ENCODE measurements around the gene CCNY. TPM values are rescaled to one million over a fixed set of nuclear protein-coding genes. Genes with fewer than 3 reads are reported as not detected.
"Not testable (repeated sequence)": the region's sequence is repeated elsewhere in the genome, so short reads cannot be mapped to it uniquely, and the experiment has no call there.

CCNY gene
- total and polyA plus RNA-seq, 5 donors: 27.7 to 72.1 (median 64.3) TPM

DNA sequence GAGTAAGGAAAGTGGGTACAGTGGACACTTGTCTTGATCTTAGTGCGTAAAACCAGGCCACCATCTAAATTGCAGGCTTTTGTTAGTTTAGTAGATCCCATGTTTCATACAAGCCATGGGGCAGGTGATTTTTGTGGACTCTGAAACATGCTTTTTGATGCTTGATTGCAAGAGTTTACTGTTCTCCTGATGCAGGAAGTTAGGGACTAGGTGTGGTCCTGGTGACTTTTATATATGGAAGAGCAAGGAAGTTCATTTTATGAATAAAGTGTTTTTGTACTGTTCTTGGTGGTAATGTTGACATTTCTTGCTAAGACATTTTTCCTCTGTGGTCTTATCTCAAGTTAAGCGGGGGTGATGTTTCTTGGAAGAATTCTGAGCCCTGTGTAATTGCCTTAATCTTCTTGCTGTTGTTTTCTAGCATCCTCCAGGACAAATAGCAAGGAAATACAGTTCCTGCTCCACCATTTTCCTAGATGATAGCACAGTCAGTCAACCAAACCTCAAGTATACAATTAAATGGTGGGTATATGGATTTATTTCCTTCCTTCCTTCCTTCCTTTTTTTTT lies 179.9 kb downstream of the CCNY start:
- H3K4me1 ChIP-seq (ENCODE audit: control insufficient read depth, insufficient read depth, low read length): peaks cover 4% of the 10 kb centered on the region
- H3K27me3 ChIP-seq (ENCODE audit: control insufficient read depth, insufficient read depth): no peaks in the 10 kb centered on the region
- peak in 1 of 2 donors; percentile 41 for ATAC-seq
- WGBS: 76% methylated on average over 2 of the region's 2 CpGs
- no peak overlapping the region for H3K4me3 ChIP-seq (ENCODE audit: low read length)
- H3K9me3 ChIP-seq (ENCODE audit: control insufficient read depth, low read length): no peaks in the 10 kb centered on the region
- no peak for DNase-seq
- H3K27ac ChIP-seq (ENCODE audit: low read length): no peak overlapping the region
- intact Hi-C loops (cut with DNase I): no loop called here

DNA sequence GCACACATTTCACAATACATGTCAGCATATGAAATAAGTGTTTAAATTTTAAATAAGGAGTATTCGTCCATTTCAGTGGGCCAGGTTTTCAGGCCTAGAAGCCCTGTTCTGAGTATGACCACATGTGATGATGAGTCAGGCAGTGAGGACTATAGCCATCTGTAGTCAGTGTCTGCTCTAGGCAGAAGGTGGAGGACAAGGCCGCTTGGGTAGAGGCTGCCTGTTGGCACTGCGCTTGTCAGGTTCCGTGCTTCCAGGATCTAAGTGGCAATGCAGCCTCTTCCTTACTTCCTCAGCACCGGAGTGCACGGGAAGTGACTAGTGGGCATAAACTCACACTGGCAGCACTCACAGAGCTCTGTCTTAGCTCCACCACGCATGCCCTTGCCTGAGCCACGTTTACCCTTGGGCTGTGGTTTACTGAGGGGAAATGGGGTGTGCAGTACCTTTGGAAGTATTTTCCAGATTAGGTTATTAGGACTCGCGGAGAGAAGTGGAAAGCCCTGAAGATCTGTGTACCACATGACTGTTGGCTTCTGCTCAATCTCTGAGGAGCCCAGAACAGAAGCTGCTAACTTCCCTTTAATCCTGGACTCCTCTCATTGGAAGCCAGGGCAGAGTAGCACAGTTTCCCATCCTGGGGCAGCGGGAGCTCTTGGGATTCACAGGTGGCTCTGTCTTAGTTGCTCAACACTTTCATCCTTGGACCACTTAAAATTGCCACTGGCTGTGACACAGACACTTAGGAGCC lies 181.3 kb downstream of the CCNY start:
- intact Hi-C loops (cut with DNase I): no loop called here
- no peak overlapping the region for H3K27ac ChIP-seq (ENCODE audit: low read length)
- no peak overlapping the region for H3K4me3 ChIP-seq (ENCODE audit: low read length)
- H3K4me1 ChIP-seq (ENCODE audit: control insufficient read depth, insufficient read depth, low read length): peaks cover 4% of the 10 kb centered on the region
- 70% methylated on average over 11 of the region's 11 CpGs for WGBS
- H3K27me3 ChIP-seq (ENCODE audit: control insufficient read depth, insufficient read depth): no peaks in the 10 kb centered on the region
- H3K9me3 ChIP-seq (ENCODE audit: control insufficient read depth, low read length): no peaks in the 10 kb centered on the region
- ATAC-seq (peak; percentile 60 to 70), DNase-seq (peak in 1 of 3 donors; percentile 49)

- 68% methylated on average over 1 of the region's 1 CpG for WGBS
Observed at GRCh38 chr10:35518187-35518586, 181.9 kb downstream of the CCNY start.

DNA sequence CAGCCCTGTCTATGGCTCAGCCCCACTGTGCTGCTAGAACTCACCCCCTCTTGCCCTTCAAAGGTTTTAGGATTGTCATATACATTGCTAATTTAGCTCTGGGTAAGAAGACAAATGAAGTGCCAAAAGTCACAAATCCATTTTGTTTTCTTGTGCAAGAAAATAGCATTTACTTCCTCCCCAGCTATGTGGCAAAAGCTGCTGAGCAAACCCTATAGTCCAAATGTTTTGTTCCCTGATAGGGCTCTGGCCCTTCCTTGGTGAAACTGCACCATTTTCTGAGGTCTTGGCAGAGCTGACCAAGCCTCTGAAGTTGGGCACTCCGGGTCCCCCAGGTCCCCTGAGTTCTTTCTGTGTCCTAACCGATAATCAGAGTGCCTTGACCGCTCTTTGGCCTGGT lies 184.7 kb downstream of the CCNY start:
- ATAC-seq: no peak
- Histone ChIP-seq H3K27ac (ENCODE audit: low read length) (no peak overlapping the region), H3K27me3 (ENCODE audit: control insufficient read depth, insufficient read depth) (no peaks in the 10 kb centered on the region), H3K4me3 (ENCODE audit: low read length) (no peak overlapping the region), H3K9me3 (ENCODE audit: control insufficient read depth, low read length) (no peaks in the 10 kb centered on the region), H3K4me1 (ENCODE audit: control insufficient read depth, insufficient read depth, low read length) (peaks cover 7% of the 10 kb centered on the region)
- no peak for DNase-seq
- intact Hi-C loops (cut with DNase I): no loop called here
- 95% methylated on average over 3 of the region's 3 CpGs for WGBS

More at GRCh38 chr10:35518187-35518586, 181.9 kb downstream of the CCNY start:
- intact Hi-C loops (cut with DNase I); ATAC-seq; H3K4me3 ChIP-seq (ENCODE audit: low read length); H3K27me3 ChIP-seq (ENCODE audit: control insufficient read depth, insufficient read depth); H3K27ac ChIP-seq (ENCODE audit: low read length); H3K9me3 ChIP-seq (ENCODE audit: control insufficient read depth, low read length); H3K4me1 ChIP-seq (ENCODE audit: control insufficient read depth, insufficient read depth, low read length); DNase-seq: not testable (repeated sequence)

DNA sequence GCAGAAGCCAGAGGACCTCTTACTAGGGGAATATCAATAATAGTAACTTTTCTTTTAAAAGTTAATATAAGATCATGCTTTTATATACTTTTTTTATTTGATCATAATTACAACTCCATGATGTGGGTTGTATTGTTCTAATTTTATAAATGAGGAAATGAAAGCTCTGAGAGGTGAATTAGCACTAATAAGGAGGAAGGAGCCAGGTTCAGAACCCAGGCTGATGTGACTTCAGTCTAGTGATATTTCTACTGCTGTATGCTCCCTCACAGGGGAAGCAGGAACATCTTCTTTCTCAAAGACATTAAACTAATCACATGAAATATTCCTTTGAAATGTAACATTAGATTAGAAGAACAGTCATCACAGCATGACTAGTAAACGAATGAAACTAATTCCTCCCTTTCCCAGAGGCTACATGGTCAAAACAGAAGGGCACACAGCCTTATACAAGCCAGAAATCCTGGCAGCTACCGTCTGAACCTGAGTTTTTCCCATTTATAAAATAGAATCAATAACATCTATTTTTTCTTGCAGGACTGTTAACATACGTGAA lies 187.4 kb downstream of the CCNY start:
- 84% methylated on average over 3 of the region's 3 CpGs for WGBS

GRCh38 chr10:35526746-35527145 lies 190.4 kb downstream of the CCNY start:
- H3K27ac ChIP-seq (ENCODE audit: low read length): no peak overlapping the region
- intact Hi-C loops (cut with DNase I): no loop called here
- ATAC-seq: no peak
- no peak for DNase-seq
- H3K9me3 ChIP-seq (ENCODE audit: control insufficient read depth, low read length): no peaks in the 10 kb centered on the region
- 76% methylated on average over 9 of the region's 9 CpGs for WGBS
- H3K27me3 ChIP-seq (ENCODE audit: control insufficient read depth, insufficient read depth): no peaks in the 10 kb centered on the region
- H3K4me3 ChIP-seq (ENCODE audit: low read length): no peak overlapping the region
- H3K4me1 ChIP-seq (ENCODE audit: control insufficient read depth, insufficient read depth, low read length): peaks cover 3% of the 10 kb centered on the region

More for the DNA sequence above, 187.4 kb downstream of the CCNY start:
- DNase-seq (no peak), ATAC-seq (no peak)
- Histone ChIP-seq H3K4me3 (ENCODE audit: low read length) (no peak overlapping the region), H3K9me3 (ENCODE audit: control insufficient read depth, low read length) (no peaks in the 10 kb centered on the region), H3K27ac (ENCODE audit: low read length) (no peak overlapping the region), H3K27me3 (ENCODE audit: control insufficient read depth, insufficient read depth) (no peaks in the 10 kb centered on the region), H3K4me1 (ENCODE audit: control insufficient read depth, insufficient read depth, low read length) (peaks cover 3% of the 10 kb centered on the region)
- intact Hi-C loops (cut with DNase I): no loop called here

DNA sequence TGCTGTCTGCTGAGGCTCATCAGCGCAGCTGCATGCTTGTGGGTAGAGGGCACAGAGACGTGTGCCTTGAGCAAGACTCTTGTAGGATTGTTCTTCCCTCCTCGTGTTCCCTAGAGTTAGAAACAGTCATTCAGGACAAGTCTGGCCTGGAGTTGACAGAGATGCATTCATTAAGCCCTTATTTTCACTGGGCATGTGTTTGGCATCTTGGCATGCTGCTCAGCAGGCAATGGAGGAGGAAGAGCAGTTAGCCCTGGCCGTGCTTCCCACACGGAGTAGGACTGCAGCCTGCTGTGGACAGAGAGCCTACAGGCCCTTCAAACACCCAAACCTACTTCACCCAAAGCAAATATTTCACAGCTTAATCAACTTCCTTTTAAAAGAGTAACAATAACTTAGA lies 195.8 kb downstream of the CCNY start:
- Histone ChIP-seq H3K4me1 (ENCODE audit: control insufficient read depth, insufficient read depth, low read length) (no peaks in the 10 kb centered on the region), H3K27ac (ENCODE audit: low read length) (no peak overlapping the region), H3K9me3 (ENCODE audit: control insufficient read depth, low read length) (no peaks in the 10 kb centered on the region), H3K4me3 (ENCODE audit: low read length) (no peak overlapping the region), H3K27me3 (ENCODE audit: control insufficient read depth, insufficient read depth) (no peaks in the 10 kb centered on the region)
- WGBS: 92% methylated on average over 5 of the region's 5 CpGs
- intact Hi-C loops (cut with DNase I): no loop called here
- ATAC-seq (no peak), DNase-seq (no peak)

- DNase-seq (no peak), ATAC-seq (no peak)
- no peak overlapping the region for H3K4me3 ChIP-seq (ENCODE audit: low read length)
- H3K4me1 ChIP-seq (ENCODE audit: control insufficient read depth, insufficient read depth, low read length): no peaks in the 10 kb centered on the region
- 75% methylated on average over 4 of the region's 4 CpGs for WGBS
- intact Hi-C loops (cut with DNase I): no loop called here
- H3K27ac ChIP-seq (ENCODE audit: low read length): no peak overlapping the region
- H3K27me3 ChIP-seq (ENCODE audit: control insufficient read depth, insufficient read depth): no peaks in the 10 kb centered on the region
- no peaks in the 10 kb centered on the region for H3K9me3 ChIP-seq (ENCODE audit: control insufficient read depth, low read length)
Observed at GRCh38 chr10:35533565-35533964, 197.3 kb downstream of the CCNY start.

DNA sequence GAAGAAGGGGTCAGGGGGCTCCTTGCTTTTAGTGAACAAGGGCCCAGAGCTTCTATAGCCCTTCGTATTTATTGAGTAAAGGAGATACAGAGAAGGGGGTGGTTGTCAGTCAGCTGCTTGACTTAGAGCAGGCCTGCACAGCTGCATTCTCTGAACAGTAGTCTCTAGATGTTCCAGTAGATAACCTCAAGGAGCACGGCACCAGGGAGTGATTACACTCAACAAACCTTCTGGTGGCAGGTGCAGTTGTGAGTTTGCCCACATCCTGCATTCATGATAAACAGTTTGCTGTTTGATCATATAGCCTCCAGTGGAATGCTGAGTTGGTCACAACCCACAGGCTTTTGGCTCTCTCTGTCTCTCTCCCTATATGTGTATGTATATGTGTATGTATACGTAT lies 198.8 kb downstream of the CCNY start:
- Histone ChIP-seq H3K4me3 (ENCODE audit: low read length) (no peak overlapping the region), H3K9me3 (ENCODE audit: control insufficient read depth, low read length) (no peaks in the 10 kb centered on the region), H3K27ac (ENCODE audit: low read length) (no peak overlapping the region), H3K4me1 (ENCODE audit: control insufficient read depth, insufficient read depth, low read length) (no peaks in the 10 kb centered on the region), H3K27me3 (ENCODE audit: control insufficient read depth, insufficient read depth) (no peaks in the 10 kb centered on the region)
- WGBS: 99% methylated on average over 3 of the region's 3 CpGs
- DNase-seq (no peak), ATAC-seq (no peak)
- intact Hi-C loops (cut with DNase I): no loop called here

- no peak for DNase-seq
- intact Hi-C loops (cut with DNase I): no loop called here
- no peaks in the 10 kb centered on the region for H3K9me3 ChIP-seq (ENCODE audit: control insufficient read depth, low read length)
- no peak for ATAC-seq
- WGBS: 95% methylated on average over 4 of the region's 4 CpGs
- no peak overlapping the region for H3K4me3 ChIP-seq (ENCODE audit: low read length)
- no peak overlapping the region for H3K27ac ChIP-seq (ENCODE audit: low read length)
- H3K27me3 ChIP-seq (ENCODE audit: control insufficient read depth, insufficient read depth): no peaks in the 10 kb centered on the region
- no peaks in the 10 kb centered on the region for H3K4me1 ChIP-seq (ENCODE audit: control insufficient read depth, insufficient read depth, low read length)
Observed at GRCh38 chr10:35536789-35537188, 200.5 kb downstream of the CCNY start.

DNA sequence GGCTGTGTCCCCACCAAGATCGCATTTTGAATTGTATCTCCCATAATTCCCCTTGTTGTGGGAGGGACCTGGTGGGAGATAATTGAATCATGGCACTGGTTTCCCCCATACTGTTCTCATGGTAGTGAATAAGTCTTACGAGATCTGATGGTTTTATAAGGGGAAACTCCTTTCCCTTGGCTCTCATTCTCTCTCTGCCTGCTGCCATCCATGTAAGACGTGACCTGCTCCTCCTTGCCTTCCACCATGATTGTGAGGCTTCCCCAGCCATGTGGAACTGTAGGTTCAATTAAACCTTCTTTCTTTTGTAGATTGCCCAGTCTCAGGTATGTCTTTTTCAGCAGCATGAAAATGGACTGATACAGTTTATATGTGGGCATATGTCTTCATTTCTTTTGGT lies 201.6 kb downstream of the CCNY start:
- H3K27me3 ChIP-seq (ENCODE audit: control insufficient read depth, insufficient read depth); H3K27ac ChIP-seq (ENCODE audit: low read length); H3K9me3 ChIP-seq (ENCODE audit: control insufficient read depth, low read length); H3K4me3 ChIP-seq (ENCODE audit: low read length); intact Hi-C loops (cut with DNase I); H3K4me1 ChIP-seq (ENCODE audit: control insufficient read depth, insufficient read depth, low read length); DNase-seq; ATAC-seq: not testable (repeated sequence)
- WGBS: over 99% methylated on average over 3 of the region's 3 CpGs
